ELF-1 (cell line): Measurements from ENCODE around the gene FKBP10.

Source experiments
- DNase-seq: peaks from one replicate; pipeline ENCODE4 v3.0.0-alpha.2; 2016; ENCODE audit warnings: low read depth, low spot score

The FKBP10 gene

GRCh38 chr17:41781404-41782110 lies 31.2 kb upstream of the FKBP10 start:
- DNase-seq = no peak

GRCh38 chr17:41782142-41782541 lies 30.7 kb upstream of the FKBP10 start:
- no peak for DNase-seq

GRCh38 chr17:41784207-41784744 lies 28.5 kb upstream of the FKBP10 start:
- DNase-seq = peak; percentile 36

- DNase-seq = peak; percentile 95
Measured at GRCh38 chr17:41785091-41785858, 27.5 kb upstream of the FKBP10 start.

- peak; percentile 70 for DNase-seq
Measured at GRCh38 chr17:41785859-41786226, 27.0 kb upstream of the FKBP10 start.

GRCh38 chr17:41786227-41787020 lies 26.4 kb upstream of the FKBP10 start, which contains the start of gene JUP:
TSS of gene JUP (minus strand) at chr17:41786711. CDS start at chr17:41771854, 14,857 bp downstream.
- peak; percentile 100 for DNase-seq

- no peak for DNase-seq
Measured at GRCh38 chr17:41787021-41787418, 25.8 kb upstream of the FKBP10 start.

- DNase-seq = peak; percentile 92
Measured at GRCh38 chr17:41792845-41793783, 19.7 kb upstream of the FKBP10 start.

GRCh38 chr17:41793784-41794539 lies 18.8 kb upstream of the FKBP10 start:
- peak; percentile 97 for DNase-seq

- DNase-seq = no peak
Measured at GRCh38 chr17:41794540-41794975, 18.2 kb upstream of the FKBP10 start.

GRCh38 chr17:41796121-41796895 lies 16.5 kb upstream of the FKBP10 start:
- peak; percentile 47 for DNase-seq

GRCh38 chr17:41797377-41797776 lies 15.4 kb upstream of the FKBP10 start:
- no peak for DNase-seq

- no peak for DNase-seq
Measured at GRCh38 chr17:41799366-41799765, 13.4 kb upstream of the FKBP10 start.

- DNase-seq = peak; percentile 98
Measured at GRCh38 chr17:41800601-41801373, 12.0 kb upstream of the FKBP10 start.

GRCh38 chr17:41801374-41802271 lies 11.2 kb upstream of the FKBP10 start:
- peak; percentile 92 for DNase-seq

GRCh38 chr17:41803049-41804020 lies 9.5 kb upstream of the FKBP10 start:
- DNase-seq = peak; percentile 33
